HepG2 (cell line): ENCODE data around the gene CBX2. TPM values are rescaled to one million over a fixed set of nuclear protein-coding genes. Genes with fewer than 3 reads are reported as not detected.

Experiments used
- CSRNP1 ChIP-seq: sonication (generic); formaldehyde crosslinking; IDR thresholded peaks from 2 replicates; pipeline ENCODE4 v1.8.1; 2023; ENCODE audit warnings: mild to moderate bottlenecking, missing genetic modification reagents
- DMTF1 ChIP-seq: sonication (generic); formaldehyde crosslinking; IDR thresholded peaks from 2 replicates; pipeline ENCODE4 v1.4.0; 2020; ENCODE audit warnings: mild to moderate bottlenecking, missing genetic modification reagents
- PRDM4 ChIP-seq: sonication (generic); formaldehyde crosslinking; IDR thresholded peaks from 2 replicates; pipeline ENCODE4 v1.9.0; 2021; ENCODE audit warnings: missing genetic modification reagents, borderline replicate concordance
- TOPORS ChIP-seq: sonication (generic); formaldehyde crosslinking; IDR thresholded peaks from 2 replicates; pipeline ENCODE4 v1.8.0; 2023; ENCODE audit warnings: mild to moderate bottlenecking, missing genetic modification reagents
- ZMYM2 ChIP-seq: sonication (generic); formaldehyde crosslinking; IDR thresholded peaks from 2 replicates; pipeline ENCODE4 v1.8.0; 2022; ENCODE audit warnings: mild to moderate bottlenecking, missing genetic modification reagents
- polyA plus RNA-seq, 8 experiments: library from polyadenylated mRNA; depleted of rRNA in 3 of 8; stranded (reverse) in 7 of 8; unstranded in 1 of 8; fragments of >200 nt; fragmentation: Illumina TruSeq in 4 of 8; extraction: Trizol in 4 of 8; gene quantifications; 2 replicates each; pipeline versions ENCODE4 v1.2.1 to v1.2.3, GENCODE V29; 2011 to 2016; ENCODE audit warnings: low read depth in 4 of 8, missing spikeins in 1 of 8, mixed read lengths in 1 of 8; ENCODE audit not compliant: insufficient read depth in 1 of 8
- total RNA-seq, 5 experiments: library from RNA; depleted of rRNA; stranded (reverse); fragments of >200 nt; fragmentation: Illumina TruSeq; extraction: Trizol; gene quantifications; 2 replicates each; pipeline ENCODE4 v1.2.3, GENCODE V29; 2016; ENCODE audit warnings: low read depth in 1 of 5

CBX2 gene
- total and polyA plus RNA-seq, 2 of the 13 experiments (the other 11 are each of a cell fraction or from before 2014, with no cell fraction given) = 14.5 to 31.1 TPM

- TF ChIP-seq TOPORS = 0 out of 2 replicates have a peak, but pooled peaks have one; percentile 3
- peak; percentile 40; the same call in 1 of the 2 replicates for TF ChIP-seq ZMYM2 (CRISPR knock-in tag)
- no peak for TF ChIP-seq DMTF1 (CRISPR knock-in tag)
- no peak for TF ChIP-seq CSRNP1 (CRISPR knock-in tag)
- TF ChIP-seq PRDM4 = no peak
Observed at GRCh38 chr17:79820959-79821330, 43.0 kb downstream of the CBX2 start (continued).
